Duodenal mucosa (tissue), 2 donors: ENCODE data around the gene COX17.

ENCODE experiments used
- H3K27ac ChIP-seq: one replicate; pipeline ENCODE4 v1.7.0; 2013; ENCODE audit warnings: low read depth, low read length
- H3K27me3 ChIP-seq, 2 donors: one replicate each; pipeline ENCODE4 v1.7.0; 2013; ENCODE audit warnings: low read length in 2 of 2, control low read depth in 1 of 2; ENCODE audit not compliant: insufficient read depth in 2 of 2, control insufficient read depth in 1 of 2
- H3K36me3 ChIP-seq, 2 donors: one replicate each; pipeline ENCODE4 v1.7.0; 2013; ENCODE audit warnings: low read length in 2 of 2, control low read depth in 1 of 2; ENCODE audit not compliant: insufficient read depth in 2 of 2, control insufficient read depth in 1 of 2
- H3K4me1 ChIP-seq, 2 donors: one replicate each; pipeline ENCODE4 v1.7.0; 2013; ENCODE audit warnings: low read length in 2 of 2, control low read depth in 1 of 2; ENCODE audit not compliant: insufficient read depth in 2 of 2, control insufficient read depth in 1 of 2
- H3K4me3 ChIP-seq, 2 donors: one replicate each; pipeline ENCODE4 v1.7.0; 2013; ENCODE audit warnings: low read length in 2 of 2, low read depth in 1 of 2
- H3K9ac ChIP-seq, 2 donors: one replicate each; pipeline ENCODE4 v1.7.0; 2013; ENCODE audit warnings: low read length in 2 of 2, low read depth in 1 of 2
- H3K9me3 ChIP-seq, 2 donors: one replicate each; pipeline ENCODE4 v1.7.0; 2013; ENCODE audit warnings: low read length in 2 of 2, control low read depth in 1 of 2; ENCODE audit not compliant: control insufficient read depth in 1 of 2

The COX17 gene

DNA sequence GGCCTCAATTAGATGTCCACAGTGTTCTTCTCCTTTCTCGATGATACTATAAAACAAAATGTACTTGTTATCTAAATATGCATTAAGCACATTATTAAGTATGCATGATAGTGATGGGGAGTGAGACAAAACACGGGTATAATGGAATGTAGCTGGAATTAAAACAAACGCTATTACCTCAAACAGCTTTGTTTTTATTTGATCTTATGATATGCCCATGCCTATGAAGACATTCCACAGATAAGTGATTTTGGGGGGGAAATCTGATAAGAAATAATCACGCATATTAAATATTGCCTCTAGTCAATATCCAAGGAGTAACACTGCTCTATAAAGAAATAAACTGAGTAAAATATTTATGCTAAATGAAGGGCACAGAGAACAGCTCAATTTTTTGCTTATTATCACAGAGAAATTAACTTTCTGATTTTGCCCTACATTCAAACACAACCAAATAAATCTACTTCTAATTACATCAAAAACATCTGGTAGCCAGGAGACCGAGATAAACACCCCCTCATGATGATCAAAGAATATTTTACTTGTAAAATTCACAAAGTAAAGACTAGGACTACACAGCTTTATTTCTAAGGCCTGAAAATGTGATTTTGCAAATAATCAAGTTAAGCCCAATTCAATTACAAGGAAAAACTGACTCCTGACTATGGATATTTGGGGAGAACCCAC lies 1.9 kb downstream of the COX17 start:
- peaks cover 10 to 33% of the 10 kb centered on the region in 2 donors for H3K36me3 ChIP-seq
- peak overlapping the region in 1 of 2 donors; percentile 12 for H3K4me3 ChIP-seq
- H3K9me3 ChIP-seq, result no peaks in the 10 kb centered on the region
- H3K27ac ChIP-seq, result no peak overlapping the region
- H3K4me1 ChIP-seq, result peaks cover 13 to 15% of the 10 kb centered on the region in 2 donors
- no peak overlapping the region for H3K9ac ChIP-seq
- H3K27me3 ChIP-seq, result no peaks in the 10 kb centered on the region

DNA sequence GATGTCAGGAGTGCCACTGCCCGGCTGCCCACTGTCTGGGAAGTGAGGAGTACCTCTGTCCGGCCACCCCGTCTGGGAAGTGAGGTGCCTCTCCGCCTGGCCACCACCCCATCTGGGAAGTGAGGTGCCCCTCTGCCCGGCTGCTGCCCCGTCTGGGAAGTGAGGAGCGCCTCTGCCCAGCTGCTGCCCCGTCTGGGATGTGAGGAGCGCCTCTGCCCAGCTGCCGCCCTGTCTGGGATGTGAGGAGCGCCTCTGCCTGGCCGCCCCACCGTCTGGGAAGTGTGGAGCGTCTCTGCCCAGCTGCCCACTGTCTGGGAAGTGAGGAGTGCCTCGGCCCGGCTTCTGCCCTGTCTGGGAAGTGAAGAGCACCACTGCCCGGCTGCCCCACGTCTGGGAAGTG lies 3.3 kb downstream of the COX17 start:
- peaks cover 13 to 15% of the 10 kb centered on the region in 2 donors for H3K4me1 ChIP-seq
- H3K36me3 ChIP-seq, result peaks cover 10 to 37% of the 10 kb centered on the region in 2 donors
- no peaks in the 10 kb centered on the region for H3K27me3 ChIP-seq
- no peak overlapping the region for H3K27ac ChIP-seq
- H3K4me3 ChIP-seq, result no peak overlapping the region
- no peak overlapping the region for H3K9ac ChIP-seq
- no peaks in the 10 kb centered on the region for H3K9me3 ChIP-seq

DNA sequence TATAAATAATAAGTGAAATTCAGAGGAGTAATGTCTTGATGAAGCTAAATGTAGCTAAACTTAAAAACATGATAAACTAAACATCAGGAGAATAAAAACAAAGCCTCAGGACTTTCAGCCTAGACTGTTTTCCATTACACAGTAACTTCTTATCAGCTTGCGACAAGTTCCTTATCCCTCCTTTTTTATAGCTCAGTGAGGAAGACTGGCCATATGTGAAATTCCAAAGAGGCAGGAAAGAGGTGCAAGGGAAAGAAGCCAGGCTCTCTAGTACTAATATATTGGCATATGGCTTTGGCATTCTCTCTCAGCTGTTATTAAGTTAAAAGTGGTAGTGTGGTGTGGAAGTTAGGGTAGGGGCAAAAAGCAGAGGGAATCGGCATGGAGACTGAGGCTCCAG lies 4.4 kb downstream of the COX17 start:
- Histone ChIP-seq H3K4me1 (peaks cover 13 to 15% of the 10 kb centered on the region in 2 donors), H3K27ac (no peak overlapping the region), H3K4me3 (no peak overlapping the region), H3K27me3 (no peaks in the 10 kb centered on the region), H3K9me3 (no peaks in the 10 kb centered on the region), H3K9ac (no peak overlapping the region), H3K36me3 (peaks cover 10 to 40% of the 10 kb centered on the region in 2 donors)

DNA sequence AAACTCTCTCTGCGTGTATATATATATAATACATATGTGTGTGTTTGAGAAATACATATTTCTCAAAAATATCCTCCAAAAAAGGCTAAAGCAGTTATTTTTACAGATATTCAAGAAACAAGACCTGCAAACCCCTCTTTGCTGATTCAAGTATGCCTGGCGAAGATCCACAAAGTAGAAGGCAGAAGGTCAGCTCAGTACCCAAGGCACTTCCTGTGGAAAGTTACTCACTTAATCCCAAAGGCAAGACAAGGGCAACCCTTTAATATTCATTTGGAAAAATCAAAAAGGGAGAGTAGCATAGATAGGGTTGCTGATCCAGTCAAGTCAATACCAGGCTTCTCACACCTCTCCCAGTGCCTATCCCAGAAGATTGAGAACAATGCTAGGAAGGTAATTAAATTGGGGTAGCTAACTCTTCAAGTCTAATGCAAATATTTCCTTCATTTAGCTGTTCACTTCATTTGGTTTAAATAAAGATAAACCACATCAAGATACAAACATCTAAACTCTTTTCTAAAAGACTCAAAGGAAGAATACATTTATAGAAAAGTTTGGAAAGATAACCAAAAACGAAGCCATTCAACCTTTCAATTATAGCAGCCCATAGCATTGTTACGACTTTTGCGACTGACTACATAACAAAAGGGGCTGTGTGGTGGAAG lies 7.2 kb downstream of the COX17 start:
- Histone ChIP-seq H3K4me1 (peaks cover 0 to 4% of the 10 kb centered on the region in 2 donors), H3K36me3 (peaks cover 10 to 40% of the 10 kb centered on the region in 2 donors), H3K4me3 (no peak overlapping the region), H3K27ac (no peak overlapping the region), H3K27me3 (no peaks in the 10 kb centered on the region), H3K9me3 (no peaks in the 10 kb centered on the region), H3K9ac (no peak overlapping the region)

DNA sequence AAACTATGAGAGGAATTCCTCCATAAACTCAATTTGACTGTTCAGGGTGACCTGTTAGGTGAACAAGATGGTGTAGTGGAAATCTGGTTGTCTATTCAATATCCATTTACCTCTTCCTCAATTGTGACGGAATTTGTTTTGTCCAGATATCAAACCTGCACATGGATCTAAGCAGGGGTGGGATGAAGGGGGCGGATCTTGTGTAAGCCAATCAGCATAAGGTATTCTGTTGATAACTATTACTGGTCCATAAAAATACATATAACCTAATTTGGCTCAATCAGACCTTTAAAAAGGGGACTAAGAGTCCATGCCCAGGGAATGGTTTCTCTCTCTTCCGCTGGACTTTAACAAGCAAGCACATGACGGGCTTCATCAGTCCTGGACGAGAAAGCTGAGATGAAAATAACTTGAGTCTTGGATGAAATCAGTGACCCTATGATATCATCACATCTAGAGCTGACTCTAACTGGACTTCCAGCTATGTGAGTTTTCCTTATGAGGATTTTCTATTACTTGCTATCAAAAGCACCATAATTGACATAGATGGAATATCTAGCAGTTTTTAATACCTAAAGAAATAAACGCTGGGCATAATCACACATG lies 11.1 kb downstream of the COX17 start:
- Histone ChIP-seq H3K27ac (no peak overlapping the region), H3K4me1 (no peaks in the 10 kb centered on the region)

DNA sequence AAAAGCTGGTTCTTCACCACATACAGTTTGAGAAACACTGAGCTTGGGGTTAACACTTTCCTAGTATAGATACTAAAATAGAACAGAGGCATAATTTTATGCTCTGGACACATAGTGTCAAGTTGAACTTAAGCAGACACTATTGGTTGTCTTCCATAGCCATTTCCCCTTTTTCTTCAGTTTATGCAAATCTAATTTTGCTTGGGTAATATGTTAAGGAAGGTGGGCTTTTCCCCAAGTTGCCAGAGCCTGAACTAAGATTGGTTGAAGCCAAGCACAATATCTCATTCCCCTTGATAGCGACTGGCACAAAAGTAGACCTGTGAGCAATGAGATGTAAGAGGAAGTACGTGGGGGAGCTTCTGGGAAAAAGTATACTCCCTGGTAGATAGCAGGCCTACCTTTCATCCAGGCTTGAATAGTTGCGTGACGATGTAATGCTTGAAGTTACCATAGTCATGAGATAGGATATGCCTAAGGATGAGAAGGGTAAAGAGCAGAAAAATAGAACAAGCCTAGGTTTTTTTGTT lies 12.3 kb downstream of the COX17 start:
- H3K36me3 ChIP-seq, result peaks cover 0 to 5% of the 10 kb centered on the region in 2 donors

More for the DNA sequence above, 11.1 kb downstream of the COX17 start:
- no peak overlapping the region for H3K4me3 ChIP-seq
- H3K27me3 ChIP-seq, result no peaks in the 10 kb centered on the region
- H3K36me3 ChIP-seq, result peaks cover 0 to 8% of the 10 kb centered on the region in 2 donors
- no peak overlapping the region for H3K9ac ChIP-seq
- no peaks in the 10 kb centered on the region for H3K9me3 ChIP-seq

DNA sequence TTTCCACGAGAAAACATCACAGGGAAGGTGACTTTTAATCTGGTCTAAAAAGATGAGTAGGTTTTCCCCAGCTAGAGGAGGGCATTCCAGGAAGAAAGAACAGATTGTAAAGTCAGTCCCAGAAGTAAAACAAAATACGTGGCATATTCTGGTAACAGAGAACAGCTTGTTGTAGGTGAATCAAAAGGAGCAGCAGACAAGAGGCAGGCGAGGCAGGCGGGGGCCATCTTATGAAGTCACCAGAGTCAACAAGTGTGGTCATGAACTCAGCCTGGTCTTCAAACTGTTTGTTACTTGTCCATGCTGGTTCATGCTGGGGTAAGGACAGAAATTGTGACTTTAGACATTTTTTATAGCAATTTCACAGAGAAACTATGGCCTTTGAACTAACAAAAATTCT lies 12.8 kb downstream of the COX17 start:
- peaks cover 3 to 8% of the 10 kb centered on the region in 2 donors for H3K4me1 ChIP-seq
- H3K9me3 ChIP-seq, result no peaks in the 10 kb centered on the region
- H3K9ac ChIP-seq, result no peak overlapping the region
- H3K36me3 ChIP-seq, result peaks cover 0 to 3% of the 10 kb centered on the region in 2 donors
- H3K27ac ChIP-seq, result no peak overlapping the region
- no peaks in the 10 kb centered on the region for H3K27me3 ChIP-seq
- no peak overlapping the region for H3K4me3 ChIP-seq

More for the DNA sequence above, 12.3 kb downstream of the COX17 start:
- Histone ChIP-seq H3K4me1 (peaks cover 3 to 4% of the 10 kb centered on the region in 2 donors), H3K9ac (no peak overlapping the region), H3K9me3 (no peaks in the 10 kb centered on the region), H3K4me3 (no peak overlapping the region), H3K27me3 (no peaks in the 10 kb centered on the region), H3K27ac (no peak overlapping the region)

DNA sequence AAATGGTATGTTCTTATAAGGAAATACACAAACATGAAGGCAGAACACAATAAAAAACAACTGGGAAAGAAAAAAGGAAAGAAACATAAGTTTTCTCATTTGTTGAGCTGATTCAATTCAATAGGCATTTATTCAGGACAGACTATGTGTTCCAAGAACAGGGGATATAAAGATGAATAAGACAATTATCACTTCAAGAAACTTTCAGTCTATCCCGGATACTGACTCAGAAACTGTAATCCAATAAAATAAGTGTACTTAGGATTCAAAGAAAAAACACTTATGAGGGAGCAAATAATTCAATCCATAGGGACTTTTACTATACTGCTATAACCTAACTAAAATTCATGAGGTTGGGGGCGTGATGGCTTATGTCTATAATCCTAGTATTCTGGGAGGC lies 13.3 kb downstream of the COX17 start:
- Histone ChIP-seq H3K9ac (no peak overlapping the region), H3K27ac (no peak overlapping the region)

DNA sequence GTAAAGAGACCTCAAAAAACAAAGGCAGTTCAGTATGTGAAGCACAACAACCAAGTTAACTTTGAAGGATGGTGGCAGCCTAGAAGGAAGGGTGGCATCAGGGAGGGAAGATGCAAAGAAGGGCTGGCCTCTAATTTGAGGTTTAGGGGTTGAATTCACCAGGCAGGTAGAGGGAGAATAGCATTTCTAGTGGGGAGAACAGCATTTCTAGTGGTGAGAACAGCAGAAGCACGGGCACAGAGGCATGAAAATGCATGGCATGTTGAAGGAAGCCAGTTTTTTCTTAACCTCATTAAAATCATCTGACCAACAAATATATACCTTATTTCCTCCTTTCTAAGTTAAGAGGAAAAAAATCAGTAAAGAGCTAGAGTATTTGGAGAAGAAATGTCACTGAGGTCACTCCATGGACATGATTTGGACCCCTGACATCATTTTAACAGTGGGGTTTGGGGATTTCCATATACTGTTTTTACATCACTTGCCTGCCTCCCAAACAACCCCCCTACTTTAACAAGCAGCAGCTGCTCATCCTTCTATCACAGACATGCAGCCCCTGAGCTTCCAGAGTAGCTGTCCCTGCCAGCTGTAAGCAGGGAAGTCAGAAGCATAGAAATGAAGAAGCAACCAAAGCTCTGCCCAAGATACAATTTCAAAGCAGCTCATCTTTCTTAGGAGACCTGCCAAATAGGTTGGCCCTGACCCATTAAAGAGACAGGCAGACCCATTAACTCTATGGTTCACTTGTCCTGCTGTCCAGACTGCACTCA lies 14.4 kb downstream of the COX17 start:
- no peak overlapping the region for H3K27ac ChIP-seq
- H3K36me3 ChIP-seq, result no peaks in the 10 kb centered on the region
- H3K4me1 ChIP-seq, result peaks cover 3 to 8% of the 10 kb centered on the region in 2 donors
- no peaks in the 10 kb centered on the region for H3K27me3 ChIP-seq
- H3K9ac ChIP-seq, result no peak overlapping the region
- no peaks in the 10 kb centered on the region for H3K9me3 ChIP-seq
- H3K4me3 ChIP-seq, result no peak overlapping the region

More for the DNA sequence above, 13.3 kb downstream of the COX17 start:
- H3K36me3 ChIP-seq, result peaks cover 0 to 3% of the 10 kb centered on the region in 2 donors
- peaks cover 3 to 8% of the 10 kb centered on the region in 2 donors for H3K4me1 ChIP-seq
- H3K4me3 ChIP-seq, result no peak overlapping the region
- H3K27me3 ChIP-seq, result no peaks in the 10 kb centered on the region
- H3K9me3 ChIP-seq, result no peaks in the 10 kb centered on the region
